ENCODE results near the gene CPED1. TPM values are rescaled to one million over a fixed set of nuclear protein-coding genes. Genes with fewer than 3 reads are reported as not detected.

Gene CPED1
- total and polyA plus RNA-seq, 10 of the 15 experiments (the other 5 are each of a cell fraction or from before 2014, with no cell fraction given), result 0.01 to 0.77 (median 0.10) TPM; not detected in 1

DNA sequence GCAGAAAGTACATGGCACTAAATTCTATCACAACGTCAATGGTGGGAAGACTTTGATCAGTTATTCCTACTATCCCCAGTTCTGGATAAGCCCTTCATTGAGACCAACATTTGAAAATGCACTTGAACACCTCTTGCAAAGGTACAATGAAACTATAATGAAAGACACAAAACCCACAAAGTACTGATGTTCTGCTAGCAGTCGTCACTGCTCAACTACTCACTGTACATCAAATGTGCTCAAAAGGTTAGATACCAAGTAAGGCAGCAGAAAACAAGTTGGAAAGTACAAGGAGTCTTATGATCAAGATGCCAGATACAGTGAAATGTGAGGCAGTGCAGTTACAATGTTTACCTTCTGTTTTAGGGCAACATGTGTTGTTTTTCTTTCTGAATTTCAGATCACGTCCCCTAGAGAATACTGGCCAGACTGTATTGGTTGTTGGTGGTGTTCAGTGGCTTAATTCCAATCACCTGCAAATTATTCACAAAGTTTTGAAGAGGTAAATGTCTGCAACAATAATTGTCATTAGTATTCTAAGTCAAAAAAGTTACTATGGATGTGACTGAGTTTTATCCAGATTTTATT is 277.9 kb downstream of the CPED1 start (continued):
- TF ChIP-seq, protein P1, sequence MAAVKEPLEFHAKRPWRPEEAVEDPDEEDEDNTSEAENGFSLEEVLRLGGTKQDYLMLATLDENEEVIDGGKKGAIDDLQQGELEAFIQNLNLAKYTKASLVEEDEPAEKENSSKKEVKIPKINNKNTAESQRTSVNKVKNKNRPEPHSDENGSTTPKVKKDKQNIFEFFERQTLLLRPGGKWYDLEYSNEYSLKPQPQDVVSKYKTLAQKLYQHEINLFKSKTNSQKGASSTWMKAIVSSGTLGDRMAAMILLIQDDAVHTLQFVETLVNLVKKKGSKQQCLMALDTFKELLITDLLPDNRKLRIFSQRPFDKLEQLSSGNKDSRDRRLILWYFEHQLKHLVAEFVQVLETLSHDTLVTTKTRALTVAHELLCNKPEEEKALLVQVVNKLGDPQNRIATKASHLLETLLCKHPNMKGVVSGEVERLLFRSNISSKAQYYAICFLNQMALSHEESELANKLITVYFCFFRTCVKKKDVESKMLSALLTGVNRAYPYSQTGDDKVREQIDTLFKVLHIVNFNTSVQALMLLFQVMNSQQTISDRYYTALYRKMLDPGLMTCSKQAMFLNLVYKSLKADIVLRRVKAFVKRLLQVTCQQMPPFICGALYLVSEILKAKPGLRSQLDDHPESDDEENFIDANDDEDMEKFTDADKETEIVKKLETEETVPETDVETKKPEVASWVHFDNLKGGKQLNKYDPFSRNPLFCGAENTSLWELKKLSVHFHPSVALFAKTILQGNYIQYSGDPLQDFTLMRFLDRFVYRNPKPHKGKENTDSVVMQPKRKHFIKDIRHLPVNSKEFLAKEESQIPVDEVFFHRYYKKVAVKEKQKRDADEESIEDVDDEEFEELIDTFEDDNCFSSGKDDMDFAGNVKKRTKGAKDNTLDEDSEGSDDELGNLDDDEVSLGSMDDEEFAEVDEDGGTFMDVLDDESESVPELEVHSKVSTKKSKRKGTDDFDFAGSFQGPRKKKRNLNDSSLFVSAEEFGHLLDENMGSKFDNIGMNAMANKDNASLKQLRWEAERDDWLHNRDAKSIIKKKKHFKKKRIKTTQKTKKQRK (IDR thresholded peaks at IDR 0.05; ENCODE audit: low read depth, low read length), result no peak
- TF ChIP-seq, protein P2, sequence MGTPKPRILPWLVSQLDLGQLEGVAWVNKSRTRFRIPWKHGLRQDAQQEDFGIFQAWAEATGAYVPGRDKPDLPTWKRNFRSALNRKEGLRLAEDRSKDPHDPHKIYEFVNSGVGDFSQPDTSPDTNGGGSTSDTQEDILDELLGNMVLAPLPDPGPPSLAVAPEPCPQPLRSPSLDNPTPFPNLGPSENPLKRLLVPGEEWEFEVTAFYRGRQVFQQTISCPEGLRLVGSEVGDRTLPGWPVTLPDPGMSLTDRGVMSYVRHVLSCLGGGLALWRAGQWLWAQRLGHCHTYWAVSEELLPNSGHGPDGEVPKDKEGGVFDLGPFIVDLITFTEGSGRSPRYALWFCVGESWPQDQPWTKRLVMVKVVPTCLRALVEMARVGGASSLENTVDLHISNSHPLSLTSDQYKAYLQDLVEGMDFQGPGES (IDR thresholded peaks at IDR 0.05), result no peak
- TF ChIP-seq, protein P3, sequence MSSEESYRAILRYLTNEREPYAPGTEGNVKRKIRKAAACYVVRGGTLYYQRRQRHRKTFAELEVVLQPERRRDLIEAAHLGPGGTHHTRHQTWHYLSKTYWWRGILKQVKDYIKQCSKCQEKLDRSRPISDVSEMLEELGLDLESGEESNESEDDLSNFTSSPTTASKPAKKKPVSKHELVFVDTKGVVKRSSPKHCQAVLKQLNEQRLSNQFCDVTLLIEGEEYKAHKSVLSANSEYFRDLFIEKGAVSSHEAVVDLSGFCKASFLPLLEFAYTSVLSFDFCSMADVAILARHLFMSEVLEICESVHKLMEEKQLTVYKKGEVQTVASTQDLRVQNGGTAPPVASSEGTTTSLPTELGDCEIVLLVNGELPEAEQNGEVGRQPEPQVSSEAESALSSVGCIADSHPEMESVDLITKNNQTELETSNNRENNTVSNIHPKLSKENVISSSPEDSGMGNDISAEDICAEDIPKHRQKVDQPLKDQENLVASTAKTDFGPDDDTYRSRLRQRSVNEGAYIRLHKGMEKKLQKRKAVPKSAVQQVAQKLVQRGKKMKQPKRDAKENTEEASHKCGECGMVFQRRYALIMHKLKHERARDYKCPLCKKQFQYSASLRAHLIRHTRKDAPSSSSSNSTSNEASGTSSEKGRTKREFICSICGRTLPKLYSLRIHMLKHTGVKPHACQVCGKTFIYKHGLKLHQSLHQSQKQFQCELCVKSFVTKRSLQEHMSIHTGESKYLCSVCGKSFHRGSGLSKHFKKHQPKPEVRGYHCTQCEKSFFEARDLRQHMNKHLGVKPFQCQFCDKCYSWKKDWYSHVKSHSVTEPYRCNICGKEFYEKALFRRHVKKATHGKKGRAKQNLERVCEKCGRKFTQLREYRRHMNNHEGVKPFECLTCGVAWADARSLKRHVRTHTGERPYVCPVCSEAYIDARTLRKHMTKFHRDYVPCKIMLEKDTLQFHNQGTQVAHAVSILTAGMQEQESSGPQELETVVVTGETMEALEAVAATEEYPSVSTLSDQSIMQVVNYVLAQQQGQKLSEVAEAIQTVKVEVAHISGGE (CRISPR knock-in tag; IDR thresholded peaks at IDR 0.05), result no peak
- TF ChIP-seq MYC (IDR thresholded peaks at IDR 0.05; ENCODE audit: insufficient read depth, insufficient read length, insufficient replicate concordance, low read length, severe bottlenecking) (no peak), FOS (IDR thresholded peaks at IDR 0.05; ENCODE audit: borderline replicate concordance, extremely low read depth, insufficient read length) (no peak), PAX5 (IDR thresholded peaks at IDR 0.05; ENCODE audit: borderline replicate concordance, low read depth, low read length) (no peak), ZNF274 (IDR thresholded peaks at IDR 0.05; ENCODE audit: insufficient read depth, insufficient read length) (no peak), TAF1 (IDR thresholded peaks at IDR 0.05; ENCODE audit: borderline replicate concordance, low read depth, low read length) (no peak)
- TF ChIP-seq, protein P4, sequence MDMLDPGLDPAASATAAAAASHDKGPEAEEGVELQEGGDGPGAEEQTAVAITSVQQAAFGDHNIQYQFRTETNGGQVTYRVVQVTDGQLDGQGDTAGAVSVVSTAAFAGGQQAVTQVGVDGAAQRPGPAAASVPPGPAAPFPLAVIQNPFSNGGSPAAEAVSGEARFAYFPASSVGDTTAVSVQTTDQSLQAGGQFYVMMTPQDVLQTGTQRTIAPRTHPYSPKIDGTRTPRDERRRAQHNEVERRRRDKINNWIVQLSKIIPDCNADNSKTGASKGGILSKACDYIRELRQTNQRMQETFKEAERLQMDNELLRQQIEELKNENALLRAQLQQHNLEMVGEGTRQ (IDR thresholded peaks at IDR 0.05; ENCODE audit: borderline replicate concordance, low read depth, low read length), result no peak
